Activated CD8-positive, alpha-beta T cell treated with anti-CD3 and anti-CD28 coated beads for 36 hours (primary cell): ENCODE data around the gene TXNDC12. TPM values are rescaled to one million over a fixed set of nuclear protein-coding genes. Genes with fewer than 3 reads are reported as not detected.
"Not testable (repeated sequence)": the region's sequence is repeated elsewhere in the genome, so short reads cannot be mapped to it uniquely, and the experiment has no call there.

Experiments
- ATAC-seq: fragments of 200-7000 bp; cut with Tn5 transposase; one replicate; pipeline ENCODE4 v1.10.0; 2021; ENCODE audit warnings: mild to moderate bottlenecking, moderate library complexity
- CTCF ChIA-PET: fragments of 350-600 bp; sonication (Branson Sonifier 250); formaldehyde crosslinking; loops from one replicate; lab custom pipeline; 2021; ENCODE audit warnings: antibody characterized with exemption; lab: Charles Lee
- POLR2A ChIA-PET: fragments of 350-600 bp; sonication (Branson Sonifier 250); formaldehyde crosslinking; loops from one replicate; lab custom pipeline; 2021; ENCODE audit warnings: antibody characterized with exemption; lab: Charles Lee
- DNase-seq: peaks from one replicate; pipeline ENCODE4 v3.0.0-alpha.2; 2020
- H3K27ac Mint-ChIP-seq: one replicate; pipeline ENCODE4 v1.8.0; 2021; ENCODE audit warnings: mild to moderate bottlenecking, mixed read lengths
- H3K27me3 Mint-ChIP-seq: one replicate; pipeline ENCODE4 v1.8.0; 2021; ENCODE audit warnings: mixed read lengths
- H3K36me3 Mint-ChIP-seq: one replicate; pipeline ENCODE4 v1.8.0; 2021; ENCODE audit warnings: low read depth, mixed read lengths
- H3K4me1 Mint-ChIP-seq: one replicate; pipeline ENCODE4 v1.8.0; 2021; ENCODE audit warnings: low read depth, mixed read lengths
- H3K4me3 Mint-ChIP-seq: one replicate; pipeline ENCODE4 v1.8.0; 2021; ENCODE audit warnings: mild to moderate bottlenecking, moderate library complexity, mixed read lengths
- H3K9me3 Mint-ChIP-seq: one replicate; pipeline ENCODE4 v1.8.0; 2021; ENCODE audit warnings: mixed read lengths
- CTCF ChIP-seq: fragments of 200-600 bp; IDR thresholded peaks from one replicate; pipeline ENCODE4 v1.8.0; 2022; ENCODE audit warnings: antibody characterized with exemption, mild to moderate bottlenecking
- intact Hi-C: fragments of 100-400 bp; cut with micrococcal nuclease; formaldehyde crosslinking; loops from one replicate; pipeline ENCODE4 v1.10.0; 2022
- total RNA-seq, 2 experiments: library from RNA; stranded (reverse); gene quantifications; one replicate each; pipeline ENCODE4 v1.2.3, GENCODE V29; 2021

The TXNDC12 gene
- total RNA-seq, 2 experiments from 2014 or later = 24.3 to 34.7 TPM

GRCh38 chr1:52080014-52080415, 25.0 kb upstream of the TXNDC12 start:
- CTCF ChIA-PET = interaction anchor here (0.6 to 1.3 kb wide), 2 partner anchors 10 to 33 kb away, joined by 3 to 4 read pairs; no protein-coding TSS in a partner anchor
- no peak overlapping the region for H3K4me3 Mint-ChIP-seq

DNA sequence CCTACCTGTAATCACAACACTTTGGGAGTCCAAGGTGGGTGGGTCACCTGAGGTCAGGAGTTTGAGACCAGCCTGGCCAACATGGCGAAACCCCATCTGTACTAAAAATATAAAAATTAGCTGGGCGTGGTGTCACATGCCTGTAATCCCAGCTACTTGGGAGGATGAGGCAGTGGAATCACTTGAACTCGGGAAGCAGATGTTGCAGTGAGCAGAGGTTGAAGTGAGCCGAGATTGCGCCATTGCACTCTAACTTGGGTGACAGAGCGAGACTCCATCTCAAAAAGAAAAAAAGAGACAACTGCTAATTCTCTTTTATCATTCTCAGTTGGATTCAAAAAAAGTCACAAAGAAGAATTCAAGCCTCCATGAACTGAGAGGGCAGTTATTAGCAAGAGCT, 22.3 kb upstream of the TXNDC12 start:
- intact Hi-C loops, ATAC-seq, H3K27ac Mint-ChIP-seq, DNase-seq, H3K9me3 Mint-ChIP-seq, H3K27me3 Mint-ChIP-seq, CTCF ChIA-PET, H3K4me3 Mint-ChIP-seq, H3K4me1 Mint-ChIP-seq: not testable (repeated sequence)
- peaks cover 14% of the 10 kb centered on the region for H3K36me3 Mint-ChIP-seq
- POLR2A ChIA-PET = interaction anchor here (0.6 kb wide), 1 partner anchor 22 kb away, joined by 3 read pairs; the partner anchor contains the start of gene TXNDC12

More at GRCh38 chr1:52080014-52080415, 25.0 kb upstream of the TXNDC12 start:
- Mint-ChIP-seq H3K4me1 (peaks cover 6% of the 10 kb centered on the region), H3K27me3 (no peaks in the 10 kb centered on the region), H3K27ac (no peak overlapping the region), H3K9me3 (no peaks in the 10 kb centered on the region), H3K36me3 (peaks cover 10% of the 10 kb centered on the region)
- ATAC-seq = no peak
- DNase-seq = no peak
- TF ChIP-seq CTCF = no peak
- intact Hi-C loops = no loop called here
- POLR2A ChIA-PET = no interaction called here

DNA sequence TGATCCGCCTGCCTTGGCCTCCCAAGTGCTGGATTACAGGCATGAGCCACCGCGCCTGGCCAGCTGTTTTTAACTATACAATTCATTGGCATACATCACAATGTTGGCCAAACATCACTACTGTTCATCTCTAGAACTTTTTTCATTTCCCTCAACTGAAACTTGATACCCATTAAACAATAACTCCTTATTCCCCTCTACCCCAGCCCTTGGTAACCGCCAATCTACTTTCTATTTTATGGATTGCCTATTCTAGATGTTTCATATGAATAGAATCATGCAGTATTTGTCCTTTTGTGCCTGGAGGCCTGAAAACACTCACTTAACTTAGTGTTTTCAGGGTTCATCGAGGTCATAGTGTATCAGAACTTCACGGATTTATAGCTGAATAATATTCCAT, 17.3 kb upstream of the TXNDC12 start:
- peaks cover 13% of the 10 kb centered on the region for H3K4me1 Mint-ChIP-seq
- ChIA-PET CTCF (no interaction called here), POLR2A (interaction anchor here (0.7 to 1.7 kb wide), 3 partner anchors 13 to 43 kb away, joined by 3 to 5 read pairs (median 4); partner anchors contain the start of gene KTI12)
- DNase-seq (no peak), ATAC-seq (no peak)
- H3K9me3 Mint-ChIP-seq = no peaks in the 10 kb centered on the region
- TF ChIP-seq CTCF = no peak
- H3K27ac Mint-ChIP-seq = no peak overlapping the region
- intact Hi-C loops = no loop called here
- H3K36me3 Mint-ChIP-seq = peaks cover 26% of the 10 kb centered on the region
- H3K27me3 Mint-ChIP-seq = no peaks in the 10 kb centered on the region
- H3K4me3 Mint-ChIP-seq = no peak overlapping the region

GRCh38 chr1:52070704-52071103, 15.7 kb upstream of the TXNDC12 start:
- ChIA-PET CTCF (no interaction called here), POLR2A (interaction anchor here (1.1 kb wide), 1 partner anchor 15 kb away, joined by 3 read pairs; the partner anchor contains the start of gene TXNDC12)
- intact Hi-C loops = no loop called here
- Mint-ChIP-seq H3K36me3 (peaks cover 28% of the 10 kb centered on the region), H3K4me3 (no peak overlapping the region), H3K4me1 (peaks cover 13% of the 10 kb centered on the region), H3K9me3 (no peaks in the 10 kb centered on the region), H3K27ac (no peak overlapping the region), H3K27me3 (no peaks in the 10 kb centered on the region)
- DNase-seq (no peak), ATAC-seq (no peak)
- TF ChIP-seq CTCF = no peak

DNA sequence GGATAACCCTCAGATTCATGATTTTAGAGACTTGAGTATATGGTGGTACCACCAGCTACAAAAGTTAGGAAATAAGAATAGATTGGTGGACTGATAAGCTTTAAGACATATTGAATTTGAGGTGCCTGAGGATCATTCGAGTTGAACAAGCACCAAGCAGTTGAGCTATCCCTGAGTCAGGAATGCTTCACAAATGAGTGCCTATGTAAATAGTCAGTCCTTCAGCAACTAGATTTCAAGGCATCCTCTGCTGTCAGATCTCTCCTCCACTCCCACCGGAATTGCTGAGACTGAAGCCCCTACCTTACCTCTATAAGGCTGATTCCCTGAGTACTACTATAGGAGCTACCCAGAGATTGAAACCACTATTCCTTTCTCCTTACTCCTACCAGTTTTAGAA, 8.2 kb upstream of the TXNDC12 start:
- no peak for DNase-seq
- TF ChIP-seq CTCF = no peak
- ChIA-PET CTCF (no interaction called here), POLR2A (interaction anchor here (0.7 to 1.5 kb wide), 2 partner anchors 8 to 340 kb away, joined by 3 read pairs; no protein-coding TSS in a partner anchor)
- Mint-ChIP-seq H3K4me3 (no peak overlapping the region), H3K9me3 (no peaks in the 10 kb centered on the region), H3K4me1 (peaks cover 29% of the 10 kb centered on the region), H3K27me3 (no peaks in the 10 kb centered on the region), H3K36me3 (peaks cover 31% of the 10 kb centered on the region), H3K27ac (no peak overlapping the region)
- intact Hi-C loops = no loop called here
- ATAC-seq = no peak
